Stimulated activated naive B cell treated with anti-CD40 and anti-IgM and Interleukin-4, amounts not matched to agents 10 μg/mL and 1 μg/mL and 100 μg/mL, for 72 hours (primary cell): Measurements from ENCODE around the gene MUC5AC.
"Not testable (repeated sequence)": the region's sequence is repeated elsewhere in the genome, so short reads cannot be mapped to it uniquely, and the experiment has no call there.

Experiments used
- ATAC-seq, 2 donors: fragments of 150-1000 bp; cut with Tn5 transposase; replicated peaks; 2 replicates each; pipeline ENCODE4 v1.10.0; 2021; ENCODE audit warnings: moderate library complexity in 1 of 2
- DNase-seq: peaks from one replicate; pipeline ENCODE4 v3.0.0; 2021
- H3K27ac Mint-ChIP-seq: one replicate; pipeline ENCODE4 v1.8.0; 2022; ENCODE audit warnings: mild to moderate bottlenecking, mixed read lengths
- H3K27me3 Mint-ChIP-seq, 2 donors: one replicate each; pipeline ENCODE4 v1.8.0; 2022; ENCODE audit warnings: mixed read lengths in 2 of 2
- H3K36me3 Mint-ChIP-seq, 2 donors: one replicate each; pipeline ENCODE4 v1.8.0; 2022; ENCODE audit warnings: mixed read lengths in 2 of 2, mild to moderate bottlenecking in 1 of 2
- H3K4me1 Mint-ChIP-seq, 2 donors: one replicate each; pipeline ENCODE4 v1.8.0; 2022; ENCODE audit warnings: mixed read lengths in 2 of 2, mild to moderate bottlenecking in 1 of 2
- H3K4me3 Mint-ChIP-seq, 2 donors: one replicate each; pipeline ENCODE4 v1.8.0; 2022; ENCODE audit warnings: mild to moderate bottlenecking in 2 of 2, mixed read lengths in 2 of 2, moderate library complexity in 1 of 2
- H3K9me3 Mint-ChIP-seq, 2 donors: one replicate each; pipeline ENCODE4 v1.8.0; 2022; ENCODE audit warnings: mixed read lengths in 2 of 2, mild to moderate bottlenecking in 1 of 2

Gene MUC5AC

GRCh38 chr11:1148752-1149180 lies 9.0 kb upstream of the MUC5AC start:
- H3K4me3 Mint-ChIP-seq: no peak overlapping the region
- peaks cover 5 to 9% of the 10 kb centered on the region in 2 donors for H3K4me1 Mint-ChIP-seq
- H3K27ac Mint-ChIP-seq: no peak overlapping the region
- DNase-seq (no peak), ATAC-seq (no peak)
- H3K27me3 Mint-ChIP-seq: peaks cover 19 to 40% of the 10 kb centered on the region in 2 donors
- peaks cover 11 to 12% of the 10 kb centered on the region in 2 donors for H3K9me3 Mint-ChIP-seq
- peaks cover 0 to 3% of the 10 kb centered on the region in 2 donors for H3K36me3 Mint-ChIP-seq

DNA sequence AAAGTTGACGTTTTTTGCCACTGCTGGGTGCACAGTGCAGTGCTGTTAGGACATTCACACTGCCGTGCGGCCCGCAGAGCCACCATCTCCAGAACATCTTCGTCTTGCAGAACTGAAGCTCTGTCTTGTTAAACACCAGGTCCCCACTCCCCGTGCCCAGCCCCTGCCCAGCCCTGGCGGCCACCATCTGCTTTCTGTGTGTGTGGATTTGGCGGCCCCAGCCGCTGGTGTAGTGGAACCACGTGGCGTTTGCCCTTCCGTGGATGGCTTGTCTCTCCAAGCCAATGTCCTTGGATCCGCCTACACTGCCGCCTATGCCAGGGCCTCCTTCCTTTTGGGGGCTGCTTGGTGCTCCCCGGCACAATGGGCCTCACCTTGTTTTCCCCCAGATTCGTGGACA lies 8.2 kb upstream of the MUC5AC start:
- no peak overlapping the region for H3K4me3 Mint-ChIP-seq
- peaks cover 19 to 40% of the 10 kb centered on the region in 2 donors for H3K27me3 Mint-ChIP-seq
- no peak for DNase-seq
- peaks cover 10 to 11% of the 10 kb centered on the region in 2 donors for H3K9me3 Mint-ChIP-seq
- peaks cover 0 to 3% of the 10 kb centered on the region in 2 donors for H3K36me3 Mint-ChIP-seq
- ATAC-seq: no peak
- H3K27ac Mint-ChIP-seq: no peak overlapping the region
- H3K4me1 Mint-ChIP-seq: peaks cover 7 to 9% of the 10 kb centered on the region in 2 donors

GRCh38 chr11:1150116-1150515 lies 7.6 kb upstream of the MUC5AC start:
- H3K36me3 Mint-ChIP-seq: peaks cover 0 to 3% of the 10 kb centered on the region in 2 donors
- H3K27ac Mint-ChIP-seq: no peak overlapping the region
- H3K4me3 Mint-ChIP-seq: no peak overlapping the region
- ATAC-seq (no peak), DNase-seq (no peak)
- H3K27me3 Mint-ChIP-seq: peaks cover 19 to 40% of the 10 kb centered on the region in 2 donors
- peaks cover 7 to 9% of the 10 kb centered on the region in 2 donors for H3K4me1 Mint-ChIP-seq
- H3K9me3 Mint-ChIP-seq: peaks cover 10 to 11% of the 10 kb centered on the region in 2 donors

- no peak for DNase-seq
- H3K36me3 Mint-ChIP-seq: peaks cover 0 to 3% of the 10 kb centered on the region in 2 donors
- H3K9me3 Mint-ChIP-seq: peaks cover 10 to 11% of the 10 kb centered on the region in 2 donors
- H3K4me3 Mint-ChIP-seq: no peak overlapping the region
- no peak overlapping the region for H3K27ac Mint-ChIP-seq
- peaks cover 19 to 40% of the 10 kb centered on the region in 2 donors for H3K27me3 Mint-ChIP-seq
- no peak for ATAC-seq
- H3K4me1 Mint-ChIP-seq: peaks cover 7 to 9% of the 10 kb centered on the region in 2 donors
These were observed 6.9 kb upstream of the MUC5AC start for GRCh38 chr11:1150769-1151365.

GRCh38 chr11:1151366-1152315 lies 6.1 kb upstream of the MUC5AC start:
- Mint-ChIP-seq H3K27ac (no peak overlapping the region), H3K9me3 (peaks cover 8% of the 10 kb centered on the region in 2 donors), H3K36me3 (peaks cover 0 to under 1% of the 10 kb centered on the region in 2 donors), H3K4me1 (peaks cover 7 to 9% of the 10 kb centered on the region in 2 donors), H3K27me3 (peaks cover 16 to 33% of the 10 kb centered on the region in 2 donors), H3K4me3 (no peak overlapping the region)
- DNase-seq (no peak), ATAC-seq (peak; percentile 20 to 25)

DNA sequence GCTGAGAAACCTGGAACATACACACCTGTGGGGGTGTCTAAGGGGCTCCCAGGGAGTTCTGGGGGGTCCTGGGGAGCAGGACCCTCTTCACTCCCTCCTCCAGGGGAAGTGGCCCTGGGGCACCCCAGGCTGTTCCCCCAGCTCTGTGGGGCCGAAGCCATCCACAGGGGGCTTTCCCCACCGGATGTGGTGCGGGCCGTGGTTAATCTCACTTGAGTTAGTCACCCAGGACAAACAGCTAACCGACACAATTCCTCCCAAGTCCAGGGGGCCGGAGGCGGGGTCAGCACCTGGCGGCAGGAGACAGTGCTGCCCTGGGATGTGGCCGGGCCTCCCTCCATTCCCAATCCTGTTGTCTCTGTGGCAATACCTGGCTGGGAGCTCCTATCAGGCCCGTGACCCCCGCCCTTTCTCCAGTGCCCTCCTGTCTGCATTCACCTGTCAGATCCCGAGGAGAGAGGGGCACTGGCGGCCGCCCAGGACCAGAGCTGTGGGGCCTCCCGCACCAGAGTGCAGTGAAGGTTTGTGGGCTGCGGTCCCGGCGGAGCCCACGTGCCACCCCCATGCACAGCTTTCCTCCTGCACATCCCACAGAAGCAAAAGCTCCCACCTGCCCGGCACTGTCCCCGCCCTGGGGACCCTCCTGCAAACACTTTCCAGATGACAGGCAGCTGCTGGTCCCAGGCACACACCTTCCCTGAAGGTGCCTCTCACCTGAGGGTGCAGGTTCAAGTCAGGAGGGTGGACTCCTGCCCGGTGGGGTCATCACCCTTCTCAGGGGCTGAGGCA lies 5.2 kb upstream of the MUC5AC start:
- H3K36me3 Mint-ChIP-seq: no peaks in the 10 kb centered on the region
- no peak overlapping the region for H3K27ac Mint-ChIP-seq
- no peak overlapping the region for H3K4me3 Mint-ChIP-seq
- ATAC-seq: peak; percentile 65 to 77
- peak; percentile 32 for DNase-seq
- peaks cover 13 to 29% of the 10 kb centered on the region in 2 donors for H3K27me3 Mint-ChIP-seq
- peaks cover 5 to 8% of the 10 kb centered on the region in 2 donors for H3K9me3 Mint-ChIP-seq
- H3K4me1 Mint-ChIP-seq: peaks cover 7 to 9% of the 10 kb centered on the region in 2 donors

- Mint-ChIP-seq H3K4me1 (peaks cover 7 to 9% of the 10 kb centered on the region in 2 donors), H3K9me3 (peaks cover 0 to under 1% of the 10 kb centered on the region in 2 donors), H3K4me3 (no peak overlapping the region), H3K27ac (no peak overlapping the region), H3K27me3 (peaks cover 8 to 21% of the 10 kb centered on the region in 2 donors), H3K36me3 (no peaks in the 10 kb centered on the region)
- DNase-seq (no peak), ATAC-seq (peak in 1 of 2 donors; percentile 14)
These were observed 4.4 kb upstream of the MUC5AC start for GRCh38 chr11:1153105-1153950.

DNA sequence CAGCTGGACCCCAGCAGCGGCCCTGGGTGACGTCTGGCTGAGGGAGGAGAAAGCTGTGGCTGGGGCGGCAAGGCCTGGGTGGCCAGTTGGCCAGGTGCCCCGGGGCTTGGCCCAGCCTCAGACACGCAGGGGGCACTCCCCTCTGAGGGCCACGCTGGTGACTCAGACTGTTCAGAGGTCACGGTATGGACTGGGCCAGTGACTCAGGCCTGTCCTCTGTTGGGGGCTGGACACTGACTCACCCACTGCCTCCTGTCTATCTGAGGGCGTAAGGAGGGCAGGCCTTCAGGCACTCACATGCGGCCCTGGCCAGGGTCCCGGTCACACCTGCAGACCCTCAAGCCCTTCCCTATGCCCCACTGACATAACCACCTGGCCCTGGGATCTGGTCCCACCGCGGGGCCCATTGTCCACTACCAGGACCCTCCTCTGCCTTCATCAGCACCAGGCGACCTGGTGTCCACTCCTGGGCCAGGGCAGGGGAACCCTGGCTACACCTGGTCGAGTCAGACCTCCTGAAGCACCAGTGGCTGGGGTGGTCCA lies 3.7 kb upstream of the MUC5AC start:
- ATAC-seq: peak; percentile 25 to 29
- Mint-ChIP-seq H3K27ac (no peak overlapping the region), H3K9me3 (no peaks in the 10 kb centered on the region), H3K4me3 (no peak overlapping the region), H3K36me3 (no peaks in the 10 kb centered on the region), H3K4me1 (peaks cover 6 to 9% of the 10 kb centered on the region in 2 donors), H3K27me3 (peaks cover 8 to 18% of the 10 kb centered on the region in 2 donors)
- DNase-seq: no peak

GRCh38 chr11:1154656-1155055 lies 3.1 kb upstream of the MUC5AC start:
- H3K36me3 Mint-ChIP-seq, H3K4me1 Mint-ChIP-seq, H3K9me3 Mint-ChIP-seq, ATAC-seq, H3K27ac Mint-ChIP-seq, DNase-seq, H3K4me3 Mint-ChIP-seq: not testable (repeated sequence)
- H3K27me3 Mint-ChIP-seq: peaks cover 8 to 18% of the 10 kb centered on the region in 2 donors

DNA sequence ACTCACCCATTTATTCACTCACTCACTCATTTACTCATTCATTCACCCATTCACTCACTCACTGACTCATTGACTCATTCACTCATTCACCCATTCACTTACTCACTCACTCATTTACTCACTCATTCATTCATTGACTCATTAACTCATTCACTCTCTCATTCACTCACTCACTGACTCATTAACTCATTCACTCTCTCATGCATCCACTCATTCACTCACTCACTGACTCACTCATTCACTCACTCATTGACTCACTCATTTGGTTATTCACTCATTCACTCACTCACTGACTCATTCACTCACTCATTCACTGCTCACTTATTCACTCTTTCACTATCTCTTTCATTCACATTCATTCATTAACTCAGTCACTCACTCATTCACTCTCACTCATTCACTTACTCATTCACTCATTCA lies 2.5 kb upstream of the MUC5AC start:
- Mint-ChIP-seq H3K4me1 (peaks cover 6 to 9% of the 10 kb centered on the region in 2 donors), H3K27me3 (peaks cover 8 to 18% of the 10 kb centered on the region in 2 donors), H3K27ac (no peak overlapping the region), H3K36me3 (no peaks in the 10 kb centered on the region), H3K4me3 (no peak overlapping the region), H3K9me3 (no peaks in the 10 kb centered on the region)
- DNase-seq (no peak), ATAC-seq (no peak)

DNA sequence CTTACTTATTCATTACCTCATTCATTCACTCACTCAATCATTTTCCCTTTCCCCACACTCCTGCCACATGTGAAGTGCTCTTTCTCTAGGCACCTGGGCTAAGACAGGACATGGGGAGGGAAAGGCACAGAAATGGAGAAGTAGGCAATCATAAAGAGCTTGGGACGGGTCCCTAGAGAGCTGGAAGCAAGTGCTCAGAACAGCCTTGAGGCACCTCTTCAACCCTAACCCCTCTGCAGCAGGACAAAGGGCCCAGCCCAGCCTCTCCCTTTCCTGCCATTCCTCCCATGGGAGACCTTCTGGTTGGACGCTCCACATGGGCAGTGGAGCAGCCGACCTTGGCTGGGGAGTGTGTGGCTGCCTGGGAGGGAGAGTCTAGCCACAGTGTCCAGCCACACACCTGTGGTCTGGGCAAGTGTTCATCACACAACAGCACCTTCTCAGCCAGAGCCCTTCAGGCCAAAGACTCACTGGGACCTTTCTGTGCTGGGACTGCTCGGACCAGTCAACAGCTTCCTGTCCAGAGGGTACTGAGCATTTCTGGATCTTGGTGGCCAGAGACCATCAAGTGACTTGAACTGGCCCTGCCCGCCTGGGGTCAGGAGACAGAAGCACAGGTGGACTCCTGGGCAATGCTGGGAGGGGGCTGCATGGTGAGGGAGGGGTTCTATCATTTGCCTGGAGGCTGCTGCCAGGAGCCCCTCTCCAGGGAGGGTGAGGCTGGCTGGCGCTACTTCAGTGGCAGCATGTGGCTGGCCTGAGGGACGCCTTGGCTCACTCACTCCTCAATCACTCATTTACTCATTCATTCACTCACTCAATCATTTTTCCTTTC lies 1.0 kb upstream of the MUC5AC start:
- Mint-ChIP-seq H3K4me3 (no peak overlapping the region), H3K36me3 (no peaks in the 10 kb centered on the region), H3K27ac (no peak overlapping the region), H3K9me3 (no peaks in the 10 kb centered on the region), H3K4me1 (peaks cover 6 to 9% of the 10 kb centered on the region in 2 donors), H3K27me3 (peaks cover 3 to 11% of the 10 kb centered on the region in 2 donors)
- no peak for ATAC-seq
- no peak for DNase-seq

DNA sequence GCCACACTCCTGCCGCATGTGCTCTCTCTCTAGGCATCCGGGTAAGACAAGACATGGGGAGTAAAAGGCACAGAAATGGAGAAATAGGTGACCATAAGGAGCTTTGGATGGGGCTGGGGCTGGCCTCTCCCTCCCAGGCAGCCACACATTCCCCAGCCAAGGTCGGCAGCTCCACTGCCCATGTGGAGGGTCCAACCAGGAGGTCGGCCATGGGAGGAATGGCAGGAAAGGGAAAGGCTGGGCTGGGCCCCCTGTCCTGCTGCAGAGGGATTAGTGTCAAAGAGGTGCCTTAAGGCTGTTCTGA lies 460 bp upstream of the MUC5AC start:
- H3K4me1 Mint-ChIP-seq: peaks cover 6 to 8% of the 10 kb centered on the region in 2 donors
- H3K36me3 Mint-ChIP-seq: no peaks in the 10 kb centered on the region
- DNase-seq (no peak), ATAC-seq (no peak)
- no peaks in the 10 kb centered on the region for H3K9me3 Mint-ChIP-seq
- no peak overlapping the region for H3K4me3 Mint-ChIP-seq
- H3K27me3 Mint-ChIP-seq: peaks cover 3 to 10% of the 10 kb centered on the region in 2 donors
- H3K27ac Mint-ChIP-seq: no peak overlapping the region
